ENCODE measurements around the gene TMEM217.

DNA sequence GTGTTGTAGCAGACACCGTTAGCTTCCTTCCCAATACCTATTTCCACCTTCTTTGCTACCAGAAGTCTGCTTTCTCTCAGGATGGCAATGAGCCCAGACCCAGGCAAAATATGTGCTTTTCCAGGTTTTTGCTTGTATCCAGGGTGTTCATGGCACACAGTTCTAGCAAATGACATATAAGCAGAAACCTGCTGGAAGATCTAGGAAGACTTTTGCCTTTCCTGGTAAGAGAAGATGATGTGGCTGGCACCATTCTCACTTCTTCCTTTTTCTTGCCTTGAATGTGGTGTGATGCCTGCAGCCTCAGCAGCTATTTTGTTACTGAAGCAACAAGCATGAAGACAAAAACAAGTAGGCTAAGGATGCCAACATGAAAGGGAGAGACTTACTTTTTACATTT, 19.6 kb downstream of the TMEM217 start:
- TF ChIP-seq POLR2AphosphoS5 (IDR thresholded peaks at IDR 0.05): no peak
- TF ChIP-seq CTCF (IDR thresholded peaks at IDR 0.05): no peak
- TF ChIP-seq POLR2A (IDR thresholded peaks at IDR 0.05): no peak
- no peak for TF ChIP-seq EP300 (IDR thresholded peaks at IDR 0.05; ENCODE audit: low read depth)
